Prostate gland (tissue), 2 donors: ENCODE data around the gene PKP4.

Experiments used
- CTCF ChIP-seq, 4 experiments: fragments of 200-600 bp in 2 of 4; fragments of 450-650 bp in 2 of 4; sonication (generic) in 2 of 4; IDR thresholded peaks; 1 replicate in 3 of 4; 2 replicates in 1 of 4; pipeline ENCODE4 v1.5.1; 2016 to 2019; ENCODE audit warnings: antibody characterized with exemption in 4 of 4, mild to moderate bottlenecking in 2 of 4, moderate library complexity in 2 of 4
- POLR2A ChIP-seq: fragments of 450-650 bp; IDR thresholded peaks from one replicate; pipeline ENCODE4 v1.6.1; 2016; ENCODE audit warnings: antibody characterized with exemption, mild to moderate bottlenecking
- POLR2AphosphoS5 ChIP-seq: sonication (generic); formaldehyde crosslinking; IDR thresholded peaks from one replicate; pipeline ENCODE4 v1.6.1; 2017; ENCODE audit warnings: antibody characterized with exemption

GRCh38 chr2:158668001-158668765 is 211.4 kb downstream of the PKP4 start:
- no peak for TF ChIP-seq CTCF (IDR thresholded peaks at IDR 0.05)
- TF ChIP-seq POLR2A: no peak
- TF ChIP-seq POLR2AphosphoS5: no peak
